ENCODE data around the gene UBR3. TPM values are rescaled to one million over a fixed set of nuclear protein-coding genes. Genes with fewer than 3 reads are reported as not detected.

UBR3 gene
- total RNA-seq, 2 donors from 2014 or later: 20.4 to 24.8 TPM

DNA sequence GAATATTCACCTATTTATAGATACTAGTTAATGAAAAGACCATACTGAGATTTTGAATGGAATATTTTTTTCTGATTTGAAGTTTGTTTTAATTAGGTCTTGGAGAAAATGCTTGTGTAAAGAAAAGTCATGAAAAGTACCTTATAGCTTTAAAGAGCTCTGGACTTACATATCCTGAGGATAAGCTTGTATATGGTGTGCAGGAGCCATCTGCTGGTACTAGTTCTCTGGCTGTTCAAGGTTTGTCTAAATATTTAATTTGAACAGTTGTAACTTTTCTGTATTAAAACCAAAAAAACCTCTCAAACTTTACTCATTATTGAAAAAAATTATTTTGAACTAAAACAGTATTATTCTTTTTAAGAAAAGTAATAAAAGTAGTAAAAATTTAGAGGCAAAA, 50.1 kb downstream of the UBR3 start:
- Histone ChIP-seq H3K4me1 (ENCODE audit: control insufficient read depth, insufficient read depth, low read length) (no peaks in the 10 kb centered on the region), H3K4me3 (ENCODE audit: low read length) (no peak overlapping the region), H3K36me3 (ENCODE audit: control insufficient read depth, insufficient read depth, low read length) (no peaks in the 10 kb centered on the region), H3K9ac (ENCODE audit: extremely low read depth, low read length, poor library complexity, severe bottlenecking) (no peak overlapping the region), H3K27ac (ENCODE audit: low read depth, low read length) (no peak overlapping the region), H3K27me3 (ENCODE audit: control insufficient read depth, insufficient read depth, low read length, poor library complexity, severe bottlenecking) (no peaks in the 10 kb centered on the region), H3K9me3 (ENCODE audit: control insufficient read depth, low read length) (no peaks in the 10 kb centered on the region)
- Mint-ChIP-seq H3K36me3 (ENCODE audit: low read depth) (peaks cover 18% of the 10 kb centered on the region), H3K27ac (no peak overlapping the region), H3K4me3 (no peak overlapping the region), H3K9me3 (no peaks in the 10 kb centered on the region), H3K4me1 (no peaks in the 10 kb centered on the region), H3K27me3 (ENCODE audit: insufficient read depth) (no peaks in the 10 kb centered on the region)
- DNase-seq: no peak
- TF ChIP-seq CTCF (conservative IDR thresholded peaks at IDR 0.05): peak; percentile 38

DNA sequence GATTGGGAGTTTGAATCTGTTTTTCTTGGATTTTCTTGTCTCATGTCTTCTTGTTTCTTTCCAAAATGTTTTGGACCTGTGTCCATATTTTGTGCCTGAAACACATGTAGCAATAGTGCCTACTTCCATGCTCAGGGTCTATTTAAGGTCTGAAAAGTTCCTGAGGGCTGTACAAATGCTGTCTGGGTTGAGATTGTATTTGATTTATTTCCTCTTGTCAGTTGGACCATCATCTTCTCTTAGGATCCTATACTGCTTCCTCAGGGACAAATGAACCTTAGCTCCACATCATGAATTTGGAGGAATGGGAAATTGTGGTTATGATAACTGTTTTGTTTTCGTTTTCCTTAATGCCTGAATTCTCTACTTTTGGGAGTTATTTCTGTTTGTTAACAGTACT, 59.9 kb downstream of the UBR3 start:
- Histone ChIP-seq H3K4me1 (ENCODE audit: control insufficient read depth, insufficient read depth, low read length) (no peaks in the 10 kb centered on the region), H3K9me3 (ENCODE audit: control insufficient read depth, low read length) (no peaks in the 10 kb centered on the region), H3K9ac (ENCODE audit: extremely low read depth, low read length, poor library complexity, severe bottlenecking) (no peak overlapping the region), H3K27ac (ENCODE audit: low read depth, low read length) (no peak overlapping the region), H3K27me3 (ENCODE audit: control insufficient read depth, insufficient read depth, low read length, poor library complexity, severe bottlenecking) (no peaks in the 10 kb centered on the region), H3K36me3 (ENCODE audit: control insufficient read depth, insufficient read depth, low read length) (no peaks in the 10 kb centered on the region), H3K4me3 (ENCODE audit: low read length) (no peak overlapping the region)
- 80% methylated on average over 1 of the region's 1 CpG; no CpG with 5 or more reads in 1 of the 2 experiments for WGBS, 2 experiments (ENCODE audit: insufficient coverage in 1 of 2, insufficient read length in 1 of 2)
- no peak for DNase-seq
- no peaks in the 10 kb centered on the region for H3K9me3 Mint-ChIP-seq
- peaks cover 8% of the 10 kb centered on the region for H3K36me3 Mint-ChIP-seq (ENCODE audit: low read depth)
- no peak overlapping the region for H3K4me3 Mint-ChIP-seq
- H3K27ac Mint-ChIP-seq: no peak overlapping the region
- no peaks in the 10 kb centered on the region for H3K27me3 Mint-ChIP-seq (ENCODE audit: insufficient read depth)
- H3K4me1 Mint-ChIP-seq: peaks cover 7% of the 10 kb centered on the region
- no peak for TF ChIP-seq CTCF (conservative IDR thresholded peaks at IDR 0.05)

DNA sequence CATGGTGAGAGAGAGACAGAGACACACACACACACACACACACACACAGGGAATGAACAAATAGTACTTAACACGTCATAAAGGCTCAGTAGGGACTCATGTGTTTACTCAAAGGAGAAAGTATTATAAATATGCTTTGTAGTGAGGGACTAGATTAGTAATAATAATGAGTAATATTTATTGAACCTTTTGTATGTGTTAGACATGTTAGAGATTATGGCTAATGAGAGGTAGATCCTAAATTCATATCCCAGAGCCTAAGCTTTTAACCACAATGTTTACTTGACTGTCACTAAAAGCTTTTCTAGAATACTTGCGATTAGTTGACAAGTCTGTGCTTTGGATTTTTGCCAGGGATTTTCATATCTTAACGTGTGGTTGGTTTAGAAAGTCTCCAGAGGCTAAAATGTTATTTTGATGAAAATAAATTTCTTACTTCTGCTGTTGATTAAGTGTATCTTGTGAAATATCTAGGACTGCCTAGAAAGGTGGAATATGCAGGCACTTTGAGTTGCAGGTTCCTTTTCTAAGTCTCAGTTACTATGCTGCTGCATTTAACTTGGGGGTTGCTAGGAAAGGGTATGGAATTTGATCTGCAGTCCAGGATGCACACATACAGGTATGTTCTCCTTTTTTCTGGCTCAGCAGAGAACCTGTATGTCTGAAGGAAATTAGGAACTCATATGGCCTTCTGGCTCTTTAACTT, 64.5 kb downstream of the UBR3 start:
- H3K36me3 Mint-ChIP-seq (ENCODE audit: low read depth): peaks cover 2% of the 10 kb centered on the region
- no peaks in the 10 kb centered on the region for H3K4me1 ChIP-seq (ENCODE audit: control insufficient read depth, insufficient read depth, low read length)
- no peak overlapping the region for H3K9ac ChIP-seq (ENCODE audit: extremely low read depth, low read length, poor library complexity, severe bottlenecking)
- no peak overlapping the region for H3K4me3 Mint-ChIP-seq
- no peak for DNase-seq
- peaks cover 9% of the 10 kb centered on the region for H3K4me1 Mint-ChIP-seq
- no peaks in the 10 kb centered on the region for H3K36me3 ChIP-seq (ENCODE audit: control insufficient read depth, insufficient read depth, low read length)
- TF ChIP-seq CTCF (conservative IDR thresholded peaks at IDR 0.05): no peak
- H3K9me3 ChIP-seq (ENCODE audit: control insufficient read depth, low read length): no peaks in the 10 kb centered on the region
- H3K9me3 Mint-ChIP-seq: no peaks in the 10 kb centered on the region
- H3K4me3 ChIP-seq (ENCODE audit: low read length): no peak overlapping the region
- peak overlapping the region; percentile 65 for H3K27ac Mint-ChIP-seq
- H3K27me3 Mint-ChIP-seq (ENCODE audit: insufficient read depth): no peaks in the 10 kb centered on the region
- WGBS, 2 experiments (ENCODE audit: insufficient coverage in 1 of 2, insufficient read length in 1 of 2): 80 to 88% methylated on average over 1 to 3 of the region's 3 CpGs
- H3K27me3 ChIP-seq (ENCODE audit: control insufficient read depth, insufficient read depth, low read length, poor library complexity, severe bottlenecking): no peaks in the 10 kb centered on the region
- H3K27ac ChIP-seq (ENCODE audit: low read depth, low read length): no peak overlapping the region

Data from endodermal cell (in vitro differentiated cells).